K562 treated with DMSO at 1 percent for 4 hours (cell line): ENCODE measurements around the gene INA. TPM values are rescaled to one million over a fixed set of nuclear protein-coding genes. Genes with fewer than 3 reads are reported as not detected.

Source experiments
- total RNA-seq: library from RNA; unstranded; fragments of 300-600 nt; gene quantifications from 2 replicates; pipeline ENCODE4 v1.2.3, GENCODE V29; 2022; ENCODE audit not compliant: insufficient read depth

The INA gene
- total RNA-seq = not detected in 2 replicates

GRCh38 chr10:103276896-103277712, at the start of gene INA:
Gene INA, plus strand, starts transcription at chr10:103277138. Its CDS starts 74 bp downstream, at chr10:103277212.

GRCh38 chr10:103245587-103245986, 31.4 kb upstream of the INA start, which contains the start of gene RPEL1:
Gene RPEL1, plus strand, starts transcription at chr10:103245887. Its CDS starts 110 bp downstream, at chr10:103245997.

Other genes starting within 250 kb of the INA start
- 31.7 and 34.2 TPM in 2 replicates for gene NT5C2, start 83.9 kb upstream of the INA start, total RNA-seq
- gene RPEL1, start 31.3 kb upstream of the INA start, total RNA-seq = not detected in 2 replicates
- 9.5 and 10.3 TPM in 2 replicates for gene PCGF6, start 74.0 kb downstream of the INA start, total RNA-seq
- 5.4 and 7.2 TPM in 2 replicates for gene TAF5, start 90.8 kb downstream of the INA start, total RNA-seq
- 562 and 576 TPM in 2 replicates for gene ATP5MK, start 119.3 kb downstream of the INA start, total RNA-seq
- 14.8 and 19.6 TPM in 2 replicates for gene PDCD11, start 119.5 kb downstream of the INA start, total RNA-seq
- gene CALHM2, start 175.2 kb downstream of the INA start, total RNA-seq = 4.0 and 4.1 TPM in 2 replicates
- not detected in 2 replicates for gene CALHM1, start 181.8 kb downstream of the INA start, total RNA-seq
- gene CALHM3, start 202.1 kb downstream of the INA start, total RNA-seq = not detected in 2 replicates
- gene NEURL1, start 216.6 kb downstream of the INA start, total RNA-seq = not detected in 2 replicates